H1 (cell line): Measurements from ENCODE around the gene ADIPOR2. TPM values are rescaled to one million over a fixed set of nuclear protein-coding genes. Genes with fewer than 3 reads are reported as not detected.

Experiments used
- CTCF ChIA-PET: fragments of 300-600 bp; sonication (Branson Sonifier 250); formaldehyde crosslinking; loops from one replicate; lab custom pipeline; 2021; ENCODE audit not compliant: partially characterized antibody; lab: Charles Lee
- POLR2A ChIA-PET: fragments of 300-600 bp; sonication (Branson Sonifier 250); formaldehyde crosslinking; loops from one replicate; lab custom pipeline; 2021; ENCODE audit warnings: inconsistent platforms; ENCODE audit not compliant: partially characterized antibody; lab: Charles Lee
- DNase-seq, 2 experiments: peaks; one replicate each; pipeline versions ENCODE4 v3.0.0 to v3.0.0-alpha.2; 2010 to 2022; ENCODE audit warnings: low spot score in 2 of 2, low read depth in 1 of 2, mixed read lengths in 1 of 2
- FAIRE-seq: peaks from 2 replicates; lab custom pipeline; 2011; peaks lifted over from hg19 to GRCh38; lab: Jason Lieb, UNC
- H2AFZ ChIP-seq: 2 replicates; pipeline ENCODE4 v1.8.1; 2012; ENCODE audit warnings: low read length, inconsistent platforms
- H2AK5ac ChIP-seq: 2 replicates; pipeline ENCODE4 v1.6.1; 2013; ENCODE audit warnings: low read depth, low read length
- H2BK120ac ChIP-seq: replicated peaks from 2 replicates; pipeline ENCODE3; 2013; ENCODE audit warnings: low read depth, low read length, inconsistent platforms
- H2BK12ac ChIP-seq: 2 replicates; pipeline ENCODE4 v1.6.1; 2013; ENCODE audit warnings: low read depth, low read length
- H2BK15ac ChIP-seq: 2 replicates; pipeline ENCODE4 v1.6.1; 2013; ENCODE audit warnings: low read length
- H2BK20ac ChIP-seq: 2 replicates; pipeline ENCODE4 v1.6.1; 2013; ENCODE audit warnings: low read length
- H2BK5ac ChIP-seq: 2 replicates; pipeline ENCODE4 v1.6.1; 2013; ENCODE audit warnings: low read depth, low read length
- H3K14ac ChIP-seq: 2 replicates; pipeline ENCODE4 v1.6.1; 2013; ENCODE audit warnings: inconsistent platforms; ENCODE audit not compliant: insufficient read length
- H3K18ac ChIP-seq: 2 replicates; pipeline ENCODE4 v1.6.1; 2013; ENCODE audit warnings: low read length; ENCODE audit errors: extremely low read depth
- H3K23ac ChIP-seq: 2 replicates; pipeline ENCODE4 v1.6.1; 2013; ENCODE audit warnings: inconsistent platforms; ENCODE audit not compliant: insufficient read length
- H3K23me2 ChIP-seq: 2 replicates; pipeline ENCODE4 v1.6.1; 2013; ENCODE audit warnings: low read depth, low read length
- H3K27ac ChIP-seq: 2 replicates; pipeline ENCODE4 v1.6.1; 2011; ENCODE audit warnings: low read depth, low read length, inconsistent platforms
- H3K27me3 ChIP-seq, 4 experiments: replicated peaks in 1 of 4; 1 replicate in 1 of 4; 2 replicates in 3 of 4; pipeline versions ENCODE4 v1.6.1 to v1.8.1; 2011 to 2013; ENCODE audit warnings: low read length in 3 of 4, mild to moderate bottlenecking in 3 of 4, inconsistent platforms in 2 of 4, mixed read lengths in 2 of 4, moderate library complexity in 1 of 4; ENCODE audit not compliant: control insufficient read depth in 3 of 4, insufficient read depth in 3 of 4; ENCODE audit errors: extremely low read depth in 1 of 4
- H3K36me3 ChIP-seq, 4 experiments: 2 replicates each; pipeline versions ENCODE4 v1.6.1 to v1.8.1; 2011 to 2013; ENCODE audit warnings: mild to moderate bottlenecking in 4 of 4, low read length in 3 of 4, moderate library complexity in 2 of 4, control low read depth in 1 of 4, inconsistent platforms in 1 of 4; ENCODE audit not compliant: insufficient read depth in 4 of 4, control insufficient read depth in 2 of 4
- H3K4ac ChIP-seq: replicated peaks from 2 replicates; pipeline ENCODE3; 2013; ENCODE audit warnings: low read length, low read depth, mixed read lengths, inconsistent platforms; ENCODE audit not compliant: insufficient read length
- H3K4me1 ChIP-seq, 4 experiments: replicated peaks in 1 of 4; 1 replicate in 1 of 4; 2 replicates in 3 of 4; pipeline versions ENCODE4 v1.6.1 to v1.8.1; 2011 to 2013; ENCODE audit warnings: low read length in 3 of 4, inconsistent platforms in 2 of 4, mixed read lengths in 1 of 4; ENCODE audit not compliant: insufficient read depth in 4 of 4, control insufficient read depth in 3 of 4
- H3K4me2 ChIP-seq, 2 experiments: 2 replicates each; pipeline versions ENCODE4 v1.6.1 to v1.8.1; 2011 to 2013; ENCODE audit warnings: low read depth in 2 of 2, low read length in 2 of 2, control low read depth in 1 of 2, inconsistent platforms in 1 of 2, mild to moderate bottlenecking in 1 of 2; ENCODE audit not compliant: insufficient read depth in 1 of 2
- H3K4me3 ChIP-seq, 4 experiments: fragments of 200-600, 300-600 bp in 1 of 4; sonication (generic), shearing (Covaris generic), sonication (Bioruptor Twin) in 1 of 4; 2 replicates each; pipeline versions ENCODE4 v1.5.1 to v1.8.1; 2011 to 2016; ENCODE audit warnings: low read length in 4 of 4, low read depth in 3 of 4, control low read depth in 2 of 4, inconsistent platforms in 2 of 4, mild to moderate bottlenecking in 2 of 4, mixed read lengths in 1 of 4, moderate library complexity in 1 of 4; ENCODE audit not compliant: insufficient read depth in 2 of 4; ENCODE audit errors: extremely low read depth in 1 of 4
- H3K56ac ChIP-seq: replicated peaks from 2 replicates; pipeline ENCODE3; 2013; ENCODE audit warnings: low read depth, mild to moderate bottlenecking, mixed read lengths, low read length, inconsistent platforms; ENCODE audit not compliant: insufficient read length
- H3K79me1 ChIP-seq: 2 replicates; pipeline ENCODE4 v1.6.1; 2013; ENCODE audit warnings: low read depth, low read length, control low read depth
- H3K79me2 ChIP-seq, 2 experiments: 2 replicates each; pipeline versions ENCODE4 v1.6.1 to v1.8.1; 2012 to 2013; ENCODE audit warnings: low read length in 2 of 2, mild to moderate bottlenecking in 2 of 2, inconsistent platforms in 1 of 2; ENCODE audit not compliant: insufficient read depth in 2 of 2, control insufficient read depth in 1 of 2
- H3K9ac ChIP-seq, 4 experiments: replicated peaks in 1 of 4; 1 replicate in 1 of 4; 2 replicates in 3 of 4; pipeline versions ENCODE4 v1.6.1 to v1.8.1; 2011 to 2013; ENCODE audit warnings: low read depth in 3 of 4, low read length in 3 of 4, control low read depth in 2 of 4, mild to moderate bottlenecking in 2 of 4, moderate library complexity in 2 of 4, inconsistent platforms in 1 of 4; ENCODE audit errors: extremely low read depth in 1 of 4
- H3K9me3 ChIP-seq, 2 experiments: 2 replicates each; pipeline versions ENCODE4 v1.6.1 to v1.8.1; 2012 to 2013; ENCODE audit warnings: mild to moderate bottlenecking in 2 of 2, moderate library complexity in 2 of 2, control low read depth in 1 of 2, inconsistent platforms in 1 of 2, low read depth in 1 of 2, low read length in 1 of 2, mixed read lengths in 1 of 2; ENCODE audit not compliant: insufficient read depth in 2 of 2
- H4K20me1 ChIP-seq, 2 experiments: replicated peaks in 1 of 2; 2 replicates each; pipeline versions ENCODE3 to v1.8.1; 2011 to 2013; ENCODE audit warnings: inconsistent platforms in 2 of 2, low read length in 2 of 2, mild to moderate bottlenecking in 1 of 2; ENCODE audit not compliant: insufficient read depth in 2 of 2, control insufficient read depth in 1 of 2
- H4K5ac ChIP-seq: 2 replicates; pipeline ENCODE4 v1.6.1; 2013; ENCODE audit warnings: low read length, low read depth, mixed read lengths, inconsistent platforms; ENCODE audit not compliant: insufficient read length
- H4K8ac ChIP-seq: 2 replicates; pipeline ENCODE4 v1.8.0; 2013; ENCODE audit warnings: mild to moderate bottlenecking, moderate library complexity, low read length, inconsistent platforms; ENCODE audit not compliant: insufficient read depth; ENCODE audit errors: extremely low read depth
- H4K91ac ChIP-seq: replicated peaks from 2 replicates; pipeline ENCODE3; 2013; ENCODE audit warnings: low read length, mixed read lengths, inconsistent platforms; ENCODE audit not compliant: insufficient read length
- BCL11A ChIP-seq, 2 experiments: IDR thresholded peaks; one replicate each; pipeline ENCODE4 v1.6.1; 2011; ENCODE audit warnings: low read depth in 2 of 2, low read length in 2 of 2, mild to moderate bottlenecking in 2 of 2
- CBX5 ChIP-seq: fragments of 300-800, 300-1000 bp; sonication (generic); IDR thresholded peaks from 2 replicates; pipeline ENCODE4 v1.7.1; 2016; ENCODE audit warnings: antibody characterized with exemption, low read length, low read depth
- CTCF ChIP-seq, 3 experiments: IDR thresholded peaks; 1 replicate in 2 of 3; 2 replicates in 1 of 3; pipeline versions ENCODE4 v1.5.1 to v1.6.1; 2011; ENCODE audit warnings: low read length in 3 of 3, mild to moderate bottlenecking in 3 of 3, inconsistent platforms in 2 of 3, low read depth in 1 of 3, moderate library complexity in 1 of 3; ENCODE audit not compliant: insufficient read depth in 1 of 3; ENCODE audit errors: control extremely low read depth in 1 of 3
- E2F6 ChIP-seq: IDR thresholded peaks from 2 replicates; pipeline ENCODE4 v1.6.1; 2012; ENCODE audit warnings: inconsistent platforms
- EP300 ChIP-seq, 2 experiments: IDR thresholded peaks; 1 replicate in 1 of 2; 2 replicates in 1 of 2; pipeline ENCODE4 v1.6.1; 2011 to 2012; ENCODE audit warnings: low read depth in 2 of 2, low read length in 2 of 2, mild to moderate bottlenecking in 2 of 2, borderline replicate concordance in 1 of 2, inconsistent platforms in 1 of 2, moderate library complexity in 1 of 2
- GTF2F1 ChIP-seq: IDR thresholded peaks from 2 replicates; pipeline ENCODE4 v1.6.1; 2012; ENCODE audit warnings: low read depth, low read length, improper control_type of control experiment, borderline replicate concordance
- SAP30 ChIP-seq: fragments of 300-600 bp; sonication (generic); IDR thresholded peaks from 2 replicates; pipeline ENCODE4 v1.7.1; 2012; ENCODE audit warnings: low read length, moderate library complexity, mild to moderate bottlenecking, inconsistent platforms; ENCODE audit not compliant: insufficient read depth, insufficient replicate concordance
- SP4 ChIP-seq: IDR thresholded peaks from 2 replicates; pipeline ENCODE4 v1.6.1; 2012; ENCODE audit warnings: low read length, inconsistent platforms
- WGBS, 2 experiments: shearing (Covaris generic) in 1 of 2; methylation state at CpG; one replicate each; pipeline versions ENCODE4 v1.1.6 to v1.1.7; 2013 to 2015; ENCODE audit warnings: low lambda C conversion rate in 2 of 2, mixed read lengths in 2 of 2, inconsistent platforms in 1 of 2, low coverage in 1 of 2, missing lambda C conversion rate in 1 of 2; ENCODE audit not compliant: insufficient replicate concordance in 2 of 2, insufficient coverage in 1 of 2, insufficient read length in 1 of 2; ENCODE audit errors: extremely low coverage in 1 of 2, missing lambda C conversion rate in 1 of 2; 5-methylcytosine and 5-hydroxymethylcytosine counted together
- polyA plus RNA-seq, 7 experiments: library from polyadenylated mRNA; depleted of rRNA in 3 of 7; stranded (reverse) in 5 of 7; unstranded in 2 of 7; fragments of >200 nt in 5 of 7; fragments of 200-250 nt in 2 of 7; gene quantifications; 1 replicate in 5 of 7; 2 replicates in 1 of 7; 4 replicates in 1 of 7; pipeline versions ENCODE4 v1.2.1 to v1.2.3, GENCODE V29; 2011 to 2013; ENCODE audit warnings: missing spikeins in 2 of 7, mixed read lengths in 2 of 7
- total RNA-seq: library from RNA; stranded (reverse); fragmentation: NEBNext Ultra II Directional; extraction: Animal tissue kit (Norgen Biotek cat#: 25700); gene quantifications from 2 replicates; pipeline ENCODE4 v1.2.1, GENCODE V29; 2021

The ADIPOR2 gene
- total and polyA plus RNA-seq, 2 of the 8 experiments (the other 6 are each of a cell fraction or from before 2014, with no cell fraction given) = 17.5 to 50.8 TPM

DNA sequence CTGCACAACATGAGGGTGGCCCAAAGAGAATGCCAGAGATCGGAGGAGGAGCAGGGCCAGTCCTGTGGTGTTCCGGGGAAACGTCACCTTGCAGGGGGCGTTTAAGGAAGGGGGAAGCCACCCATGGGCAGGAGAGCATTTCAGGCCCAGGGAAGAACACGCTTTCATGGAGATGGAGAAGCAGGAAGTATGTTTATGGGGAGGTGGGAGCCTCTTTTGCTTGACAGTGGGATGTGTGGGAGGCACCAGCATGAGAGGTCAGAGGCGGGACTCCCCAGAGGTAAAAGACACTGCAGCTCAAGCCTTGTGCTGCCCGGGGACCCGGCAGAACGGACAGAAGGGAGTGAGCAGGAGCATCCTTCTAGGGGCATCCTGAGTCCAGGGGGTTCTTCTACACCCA is 128.2 kb downstream of the ADIPOR2 start:
- Histone ChIP-seq H4K91ac (no peak overlapping the region), H3K4me2 (peak overlapping the region in 1 of 2 experiments; percentile 54; a peak in 1 of 4 replicates), H2BK12ac (no peak overlapping the region), H2AK5ac (no peak overlapping the region), H3K56ac (no peak overlapping the region), H3K4me3 (no peak overlapping the region), H3K23me2 (no peaks in the 10 kb centered on the region; the same call in 1 of the 2 replicates), H3K4ac (no peak overlapping the region), H3K27me3 (peaks cover 9 to 34% (median 32%) of the 10 kb centered on the region in 4 experiments), H3K14ac (no peak overlapping the region), H4K8ac (no peak overlapping the region), H2AFZ (no peak overlapping the region), H3K79me2 (no peaks in the 10 kb centered on the region), H3K18ac (no peak overlapping the region), H3K27ac (no peak overlapping the region), H3K9me3 (peaks cover 0 to 3% of the 10 kb centered on the region in 2 experiments; a peak in 2 of 4 replicates), H4K5ac (no peak overlapping the region), H4K20me1 (peaks cover 0 to 2% of the 10 kb centered on the region in 2 experiments), H2BK20ac (no peak overlapping the region), H3K9ac (no peak overlapping the region), H2BK120ac (no peak overlapping the region), H3K79me1 (no peaks in the 10 kb centered on the region), H2BK5ac (no peak overlapping the region), H3K4me1 (peaks cover 0 to 21% (median 8%) of the 10 kb centered on the region in 4 experiments; a peak in 5 of 7 replicates), H3K23ac (no peak overlapping the region), H3K36me3 (no peaks in the 10 kb centered on the region), H2BK15ac (0 out of 2 replicates have a peak overlapping the region, but pooled peaks have one; percentile 40)
- DNase-seq (no peak), FAIRE-seq (no peak)
- ChIA-PET POLR2A (interaction anchor here (1.3 to 1.6 kb wide), 2 partner anchors 21 to 99 kb away, joined by 3 read pairs; partner anchors contain the start of gene CACNA2D4), CTCF (interaction anchor here (0.9 to 1.1 kb wide), 3 partner anchors 15 to 120 kb away, joined by 3 read pairs; no protein-coding TSS in a partner anchor)
- WGBS, 2 experiments = 86% methylated on average over 6 of the region's 9 CpGs; no CpG with 5 or more reads in 1 of the 2 experiments
- TF ChIP-seq SP4 (no peak), EP300 (IDR thresholded peaks at IDR 0.05; ENCODE audit: borderline replicate concordance in 1 of 2, low read depth in 2 of 2, low read length in 2 of 2) (no peak), BCL11A (IDR thresholded peaks at IDR 0.05; ENCODE audit: low read depth in 2 of 2, low read length in 2 of 2) (no peak), E2F6 (no peak), CTCF (IDR thresholded peaks at IDR 0.05; ENCODE audit: control extremely low read depth in 1 of 3, insufficient read depth in 1 of 3, low read depth in 1 of 3, low read length in 3 of 3) (no peak), SAP30 (no peak), CBX5 (no peak), GTF2F1 (no peak)
